ENCODE results near the gene LMNA.
"Not testable (repeated sequence)": the region's sequence is repeated elsewhere in the genome, so short reads cannot be mapped to it uniquely, and the experiment has no call there.

LMNA gene

DNA sequence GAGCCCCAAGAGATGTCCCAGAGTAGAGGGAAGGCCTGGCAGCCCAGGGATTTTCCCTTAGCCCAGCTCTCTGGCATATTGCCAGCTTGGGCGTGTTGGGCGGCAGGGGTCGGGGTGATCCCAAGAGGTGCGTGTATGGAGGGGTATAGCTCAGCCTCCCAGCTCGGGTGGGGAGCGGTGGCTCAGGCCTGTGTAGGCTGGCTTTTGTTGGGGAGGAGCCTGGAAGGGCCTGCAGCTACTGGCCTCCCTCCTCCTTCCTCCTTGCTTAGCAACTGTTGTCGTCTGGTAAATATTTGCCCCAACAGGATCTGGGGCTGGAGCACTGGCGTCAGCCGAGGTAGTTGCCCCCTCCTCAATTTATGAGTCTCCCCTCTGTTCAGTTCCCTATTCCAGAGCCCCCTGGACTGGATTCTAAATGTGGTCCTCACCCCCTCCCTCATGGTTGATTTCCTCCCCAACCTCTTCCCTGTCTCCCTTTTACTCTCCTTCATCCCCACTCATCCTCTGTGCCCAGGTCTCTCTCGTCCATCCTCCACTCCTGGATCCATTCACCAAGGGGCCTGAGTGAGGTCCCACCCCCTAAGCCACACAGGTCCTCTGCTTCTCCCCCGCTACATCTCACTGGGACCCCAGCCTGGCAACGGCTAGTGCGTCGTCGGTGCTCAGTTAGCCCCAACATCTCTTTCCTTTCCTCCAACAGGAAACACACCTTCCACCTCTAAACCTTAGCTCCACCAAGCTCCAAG is 10.3 kb upstream of the LMNA start:
- DNase-seq (ENCODE audit: extremely low read depth in 1 of 2, low read depth in 1 of 2): no peak

DNA sequence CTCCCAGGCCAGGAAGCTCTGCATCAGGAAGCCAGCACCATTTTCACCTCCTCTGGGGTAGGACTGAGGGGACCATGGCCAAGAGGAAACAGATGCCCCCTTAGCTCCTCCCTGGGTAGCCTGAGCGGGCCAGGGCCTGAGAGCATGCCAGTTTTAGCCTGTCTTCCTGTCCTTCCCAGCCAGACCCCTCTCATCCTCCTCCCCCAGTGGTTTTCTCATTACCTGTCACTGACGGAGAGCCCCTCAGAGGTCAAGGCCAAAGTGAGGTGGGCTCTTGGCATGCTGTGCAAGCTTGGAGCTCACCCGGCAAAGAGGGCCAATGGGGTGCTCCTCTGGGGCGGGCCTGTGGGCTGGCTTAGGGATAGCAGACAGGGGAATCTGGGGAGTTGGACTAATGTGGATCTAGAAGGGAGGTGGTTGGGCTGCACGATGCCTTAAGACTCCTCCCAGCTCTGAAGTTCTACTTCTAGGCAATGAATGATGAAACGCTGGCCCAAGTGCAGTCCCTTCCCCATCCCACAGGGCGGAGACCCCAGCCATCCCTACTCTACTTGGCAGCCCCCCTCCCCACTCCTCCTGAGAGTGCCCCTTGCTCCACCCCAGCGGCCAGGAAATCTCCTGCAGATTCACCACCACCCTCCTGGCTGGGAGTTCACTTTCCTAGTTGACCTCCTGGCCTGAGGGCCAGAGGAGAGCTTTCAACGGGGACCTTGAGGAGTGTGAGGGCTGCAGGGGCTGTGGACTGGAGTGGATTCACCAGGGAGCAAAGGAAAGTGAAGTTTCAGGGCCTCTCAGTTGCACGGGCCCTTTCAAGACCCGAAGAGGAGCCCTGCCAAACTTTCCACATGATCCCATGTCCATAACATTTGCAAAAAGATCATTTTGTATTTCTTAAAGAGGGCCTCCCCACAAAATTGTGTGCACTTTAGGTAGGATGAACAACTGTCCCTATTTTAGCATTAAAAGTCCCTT is 9.4 kb upstream of the LMNA start:
- no peak for DNase-seq (ENCODE audit: extremely low read depth in 1 of 2, low read depth in 1 of 2)

DNA sequence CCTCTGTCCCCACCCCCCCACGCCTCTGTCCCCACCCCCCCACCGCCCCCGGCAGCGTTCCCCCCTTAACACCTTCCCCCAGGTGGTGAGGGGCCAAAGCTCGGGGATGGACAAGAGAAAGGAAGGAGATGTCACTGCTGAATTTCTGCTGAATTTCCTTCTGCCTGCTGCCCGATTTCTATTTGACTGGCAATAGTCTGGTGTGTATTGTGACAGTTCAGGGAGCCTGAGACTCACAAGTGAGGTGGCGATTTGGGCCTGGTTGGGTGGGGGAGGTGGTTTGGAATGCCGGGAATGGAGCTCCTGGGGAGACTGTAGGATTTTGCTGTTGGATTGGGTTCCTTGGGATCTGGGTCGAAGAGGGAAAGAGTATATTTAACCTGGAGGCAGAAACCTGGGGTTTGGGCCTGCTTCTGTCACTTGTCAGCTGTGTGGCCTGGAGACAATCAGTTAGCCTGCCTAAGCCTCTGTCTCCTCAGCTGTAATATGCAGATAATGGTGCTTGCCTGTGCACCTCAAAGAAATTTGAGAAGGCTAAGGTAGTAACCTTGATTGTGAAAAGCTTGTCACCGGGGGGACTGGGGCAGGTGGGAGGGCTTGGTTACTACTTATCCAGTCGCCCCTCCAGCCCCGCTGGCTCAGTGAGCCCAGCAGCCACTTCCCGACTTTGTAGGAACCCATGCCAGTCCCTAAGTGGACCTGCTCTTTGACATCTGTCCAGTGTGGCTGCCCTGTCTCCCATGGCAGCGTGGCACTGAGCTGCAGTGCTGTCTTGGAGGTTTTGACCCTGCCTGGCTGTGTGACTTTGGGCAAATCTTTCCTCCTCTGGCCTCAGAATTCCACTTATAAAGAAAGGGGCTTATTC is 7.7 kb upstream of the LMNA start:
- no peak for DNase-seq (ENCODE audit: extremely low read depth in 1 of 2, low read depth in 1 of 2)

DNA sequence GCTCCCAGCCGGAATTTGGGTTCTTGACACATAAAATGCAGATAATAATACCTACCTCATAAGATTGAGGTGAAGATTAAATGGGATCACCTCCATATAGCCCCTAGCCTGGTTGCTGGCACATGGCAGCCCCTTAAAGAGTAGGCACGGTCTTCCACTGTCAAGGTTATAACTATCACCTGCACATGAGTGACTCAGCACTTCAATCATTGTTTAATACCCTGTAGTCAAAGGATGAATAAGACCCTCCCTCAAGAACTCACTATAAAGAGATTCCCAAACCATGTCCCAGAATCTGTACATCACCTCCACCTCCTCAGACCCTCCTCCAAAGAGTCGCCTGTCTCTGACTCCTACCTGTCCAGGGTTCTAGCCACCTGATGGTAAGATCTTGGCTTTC is 6.5 kb upstream of the LMNA start:
- no peak for DNase-seq (ENCODE audit: extremely low read depth in 1 of 2, low read depth in 1 of 2)

GRCh38 chr1:156108664-156109241 is 5.8 kb upstream of the LMNA start:
- DNase-seq (ENCODE audit: extremely low read depth in 1 of 2, low read depth in 1 of 2): no peak

DNA sequence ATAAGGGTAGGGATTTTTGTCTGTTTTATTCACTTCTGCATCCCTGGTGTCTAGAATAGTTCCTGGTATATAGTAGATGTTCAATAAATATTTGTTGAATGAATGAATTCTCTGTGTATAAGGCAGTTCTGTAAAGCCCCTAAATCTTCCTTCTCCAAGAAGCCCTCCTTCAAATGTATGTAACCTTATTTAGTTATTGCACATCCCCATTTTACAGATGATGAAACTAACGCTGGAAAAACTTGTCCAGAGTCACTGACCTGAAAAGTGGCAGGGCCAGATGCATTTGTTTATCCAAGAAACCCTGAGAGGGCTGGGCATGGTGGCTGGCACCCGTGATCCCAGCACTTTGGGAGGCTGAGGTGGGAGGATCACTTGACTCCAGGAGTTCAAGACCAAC is 4.3 kb upstream of the LMNA start:
- DNase-seq (ENCODE audit: extremely low read depth in 1 of 2, low read depth in 1 of 2): no peak

- no peak for DNase-seq (ENCODE audit: extremely low read depth in 1 of 2, low read depth in 1 of 2)
Observed at GRCh38 chr1:156111355-156111962, 3.1 kb upstream of the LMNA start.

DNA sequence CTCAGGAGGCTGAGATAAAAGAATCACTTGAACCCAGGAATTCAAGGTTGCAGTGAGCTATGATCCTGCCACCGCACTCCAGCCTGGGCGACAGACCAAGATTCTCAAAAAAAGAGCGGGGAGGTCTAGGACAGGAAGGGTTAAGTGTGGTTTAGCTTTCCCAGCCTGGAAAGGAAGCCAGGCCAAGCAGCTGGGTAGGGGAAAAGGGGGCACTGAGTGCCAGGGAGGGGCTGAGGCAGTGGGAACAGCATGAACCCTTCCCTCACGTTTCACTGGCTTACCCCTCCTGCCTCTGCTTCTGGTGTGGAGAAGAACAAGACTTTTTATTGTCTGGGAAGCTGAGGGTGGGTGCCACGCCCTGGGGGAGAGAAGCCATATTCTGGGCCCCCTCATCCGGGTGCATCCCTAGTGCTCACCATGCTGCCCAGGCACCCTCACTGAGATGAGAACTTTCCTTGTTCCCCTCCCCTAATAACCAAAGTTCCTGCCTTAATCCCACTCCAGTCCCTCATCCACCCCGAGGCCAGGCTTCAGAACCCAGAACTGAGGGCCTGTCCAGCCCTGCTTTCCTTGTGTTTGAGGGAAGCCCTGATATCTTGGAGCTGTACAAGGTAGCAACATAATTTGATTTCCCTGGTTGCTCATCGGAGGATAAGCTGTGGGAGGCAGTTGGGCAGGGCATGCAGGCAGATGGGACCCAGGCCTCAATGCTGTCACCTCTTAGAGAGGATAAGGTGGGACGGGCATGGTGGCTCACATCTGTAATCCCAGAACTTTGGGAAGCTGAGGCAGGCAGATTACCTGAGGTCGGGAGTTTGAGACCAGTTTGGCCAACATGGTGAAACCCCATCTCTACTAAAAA is 2.0 kb upstream of the LMNA start:
- DNase-seq (ENCODE audit: extremely low read depth in 1 of 2, low read depth in 1 of 2): no peak

- DNase-seq (ENCODE audit: extremely low read depth in 1 of 2, low read depth in 1 of 2): no peak
Observed at GRCh38 chr1:156113282-156113950, 1.1 kb upstream of the LMNA start.

DNA sequence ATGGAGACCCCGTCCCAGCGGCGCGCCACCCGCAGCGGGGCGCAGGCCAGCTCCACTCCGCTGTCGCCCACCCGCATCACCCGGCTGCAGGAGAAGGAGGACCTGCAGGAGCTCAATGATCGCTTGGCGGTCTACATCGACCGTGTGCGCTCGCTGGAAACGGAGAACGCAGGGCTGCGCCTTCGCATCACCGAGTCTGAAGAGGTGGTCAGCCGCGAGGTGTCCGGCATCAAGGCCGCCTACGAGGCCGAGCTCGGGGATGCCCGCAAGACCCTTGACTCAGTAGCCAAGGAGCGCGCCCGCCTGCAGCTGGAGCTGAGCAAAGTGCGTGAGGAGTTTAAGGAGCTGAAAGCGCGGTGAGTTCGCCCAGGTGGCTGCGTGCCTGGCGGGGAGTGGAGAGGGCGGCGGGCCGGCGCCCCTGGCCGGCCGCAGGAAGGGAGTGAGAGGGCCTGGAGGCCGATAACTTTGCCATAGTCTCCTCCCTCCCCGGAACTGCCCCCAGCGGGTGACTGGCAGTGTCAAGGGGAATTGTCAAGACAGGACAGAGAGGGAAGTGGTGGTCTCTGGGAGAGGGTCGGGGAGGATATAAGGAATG is 505 bp downstream of the LMNA start:
- no peak for DNase-seq (ENCODE audit: extremely low read depth in 1 of 2, low read depth in 1 of 2)

- DNase-seq (ENCODE audit: extremely low read depth in 1 of 2, low read depth in 1 of 2): no peak
Observed at GRCh38 chr1:156115514-156116374, 1.2 kb downstream of the LMNA start.

DNA sequence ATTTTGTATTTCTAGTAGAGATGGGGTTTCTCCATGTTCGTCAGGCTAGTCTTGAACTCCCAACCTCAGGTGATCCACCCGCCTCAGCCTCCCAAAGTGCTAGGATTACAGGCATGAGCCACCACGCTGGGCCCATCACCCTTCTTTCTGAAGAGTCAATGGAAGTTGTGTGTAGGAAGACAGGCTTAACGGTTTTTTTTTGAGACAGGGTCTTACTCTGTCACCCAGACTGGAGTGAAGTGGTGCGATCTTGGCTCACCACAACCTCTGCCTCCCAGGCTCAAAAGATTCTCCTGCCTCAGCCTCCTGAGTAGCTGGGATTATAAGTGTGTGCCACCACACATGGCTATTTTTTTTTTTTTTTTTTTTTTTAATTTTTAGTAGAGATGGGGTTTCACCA is 2.2 kb downstream of the LMNA start:
- DNase-seq (ENCODE audit: extremely low read depth in 1 of 2, low read depth in 1 of 2): not testable (repeated sequence)

GRCh38 chr1:156117414-156118176 is 3.1 kb downstream of the LMNA start:
- DNase-seq (ENCODE audit: extremely low read depth in 1 of 2, low read depth in 1 of 2): no peak

GRCh38 chr1:156118177-156118868 is 3.8 kb downstream of the LMNA start:
- no peak for DNase-seq (ENCODE audit: extremely low read depth in 1 of 2, low read depth in 1 of 2)

GRCh38 chr1:156119503-156120209 is 5.1 kb downstream of the LMNA start:
- no peak for DNase-seq (ENCODE audit: extremely low read depth in 1 of 2, low read depth in 1 of 2)

DNA sequence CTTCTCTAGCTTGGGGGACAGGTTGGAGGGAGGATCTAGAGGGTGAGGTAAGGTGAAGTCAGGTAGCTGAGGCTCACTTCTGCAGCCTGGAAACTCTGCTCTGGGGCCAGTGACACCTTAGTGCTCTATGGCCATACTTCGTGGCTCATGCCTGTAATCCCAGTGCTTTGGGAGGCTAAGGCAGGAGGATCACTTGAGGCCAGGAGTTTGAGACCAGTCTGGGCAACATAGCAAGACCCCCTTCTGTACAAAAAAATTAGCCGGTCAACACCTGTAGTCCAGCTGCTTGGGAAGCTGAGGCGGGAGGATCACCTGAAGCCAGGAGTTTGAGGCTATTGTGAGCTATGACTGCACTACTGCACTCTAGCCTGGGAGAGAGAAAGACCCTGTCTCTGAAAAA is 5.8 kb downstream of the LMNA start:
- no peak for DNase-seq (ENCODE audit: extremely low read depth in 1 of 2, low read depth in 1 of 2)
